Breast epithelium (tissue), 3 donors: Measurements from ENCODE around the gene SLAMF9.

ENCODE experiments used
- POLR2AphosphoS5 ChIP-seq, 3 donors: sonication (generic); formaldehyde crosslinking; IDR thresholded peaks; one replicate each; pipeline ENCODE4 v1.6.1; 2017; ENCODE audit warnings: antibody characterized with exemption in 3 of 3
- TF ChIP-seq, protein P1 (sequence below), 3 donors: fragments of 450-650 bp; IDR thresholded peaks; one replicate each; pipeline ENCODE4 v1.5.1; 2016 to 2017; ENCODE audit warnings: antibody characterized with exemption in 3 of 3, mild to moderate bottlenecking in 3 of 3, moderate library complexity in 3 of 3

DNA sequence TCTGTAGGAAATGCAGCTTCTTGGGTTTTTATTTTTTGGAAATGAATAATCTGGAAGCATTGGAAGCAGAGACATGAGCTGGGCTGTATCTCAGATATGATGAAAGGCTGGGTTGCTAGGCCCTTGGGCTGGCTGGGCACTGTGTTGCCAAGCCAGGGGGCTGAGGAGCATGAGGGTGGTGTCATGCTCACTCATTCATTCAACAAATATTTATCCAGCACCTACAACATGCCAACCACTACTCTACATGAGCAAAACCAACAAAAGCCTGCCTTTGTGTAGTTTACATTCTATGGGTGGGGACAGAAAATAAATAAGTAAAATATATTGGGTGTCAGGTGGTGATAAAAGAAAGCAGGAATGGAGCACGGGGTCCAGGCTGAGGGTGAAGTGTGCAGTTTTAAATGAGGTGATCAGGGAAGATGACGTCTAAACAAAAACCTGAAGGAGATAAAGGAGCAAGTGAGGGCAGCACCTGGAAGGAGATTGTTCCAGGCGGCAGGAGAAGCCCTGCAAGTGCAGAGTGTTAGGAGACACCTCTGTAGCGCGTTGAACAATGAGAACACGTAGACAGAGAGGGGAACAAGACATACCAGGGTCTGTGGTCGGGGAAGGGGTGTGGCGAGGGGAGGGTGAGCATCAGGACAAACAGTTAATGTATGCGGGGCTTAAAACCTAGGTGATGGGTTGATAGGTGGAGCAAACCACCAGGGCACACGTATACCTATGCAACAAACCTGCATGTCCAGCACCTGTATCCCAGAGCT is 39.6 kb downstream of the SLAMF9 start:
- TF ChIP-seq, protein P1, sequence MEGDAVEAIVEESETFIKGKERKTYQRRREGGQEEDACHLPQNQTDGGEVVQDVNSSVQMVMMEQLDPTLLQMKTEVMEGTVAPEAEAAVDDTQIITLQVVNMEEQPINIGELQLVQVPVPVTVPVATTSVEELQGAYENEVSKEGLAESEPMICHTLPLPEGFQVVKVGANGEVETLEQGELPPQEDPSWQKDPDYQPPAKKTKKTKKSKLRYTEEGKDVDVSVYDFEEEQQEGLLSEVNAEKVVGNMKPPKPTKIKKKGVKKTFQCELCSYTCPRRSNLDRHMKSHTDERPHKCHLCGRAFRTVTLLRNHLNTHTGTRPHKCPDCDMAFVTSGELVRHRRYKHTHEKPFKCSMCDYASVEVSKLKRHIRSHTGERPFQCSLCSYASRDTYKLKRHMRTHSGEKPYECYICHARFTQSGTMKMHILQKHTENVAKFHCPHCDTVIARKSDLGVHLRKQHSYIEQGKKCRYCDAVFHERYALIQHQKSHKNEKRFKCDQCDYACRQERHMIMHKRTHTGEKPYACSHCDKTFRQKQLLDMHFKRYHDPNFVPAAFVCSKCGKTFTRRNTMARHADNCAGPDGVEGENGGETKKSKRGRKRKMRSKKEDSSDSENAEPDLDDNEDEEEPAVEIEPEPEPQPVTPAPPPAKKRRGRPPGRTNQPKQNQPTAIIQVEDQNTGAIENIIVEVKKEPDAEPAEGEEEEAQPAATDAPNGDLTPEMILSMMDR (IDR thresholded peaks at IDR 0.05): no peak
- no peak for TF ChIP-seq POLR2AphosphoS5 (IDR thresholded peaks at IDR 0.05)
